Smooth muscle cell (in vitro differentiated cells): Measurements from ENCODE around the gene INTS12. TPM values are rescaled to one million over a fixed set of nuclear protein-coding genes. Genes with fewer than 3 reads are reported as not detected.
A peak's percentile ranks its signal among the peaks of the same experiment; 100 is the strongest.

Experiments used
- DNase-seq: peaks from one replicate; lab custom pipeline; 2025; ENCODE audit not compliant: unreplicated experiment; lab: John Stamatoyannopoulos, UW
- H2AFZ ChIP-seq: fragments of 200-600 bp; sonication (generic); 2 replicates; pipeline ENCODE4 v1.6.0; 2016; ENCODE audit warnings: antibody characterized with exemption, low read depth, mild to moderate bottlenecking
- H3F3A ChIP-seq: fragments of 200-600 bp; sonication (generic); 2 replicates; pipeline ENCODE4 v1.6.0; 2017; ENCODE audit warnings: antibody characterized with exemption, low read depth
- H3K27ac ChIP-seq: fragments of 200-600 bp; sonication (generic); 2 replicates; pipeline ENCODE4 v1.5.1; 2016; ENCODE audit warnings: low read depth, mild to moderate bottlenecking
- H3K27me3 ChIP-seq: fragments of 200-600 bp; sonication (generic); 2 replicates; pipeline ENCODE4 v1.6.1; 2016; ENCODE audit warnings: low read depth, mild to moderate bottlenecking
- H3K36me3 ChIP-seq: fragments of 200-600 bp; sonication (generic); 2 replicates; pipeline ENCODE4 v1.5.1; 2016; ENCODE audit warnings: low read depth
- H3K4me1 ChIP-seq: fragments of 200-600 bp; sonication (generic); 2 replicates; pipeline ENCODE4 v1.5.1; 2016; ENCODE audit warnings: low read depth
- H3K4me2 ChIP-seq: fragments of 200-600 bp; sonication (generic); 2 replicates; pipeline ENCODE4 v1.6.0; 2016; ENCODE audit warnings: mild to moderate bottlenecking
- H3K4me3 ChIP-seq: fragments of 200-600 bp; sonication (generic); 2 replicates; pipeline ENCODE4 v1.5.1; 2016; ENCODE audit warnings: mild to moderate bottlenecking
- H3K79me2 ChIP-seq: fragments of 200-600 bp; sonication (generic); 2 replicates; pipeline ENCODE4 v1.6.0; 2016; ENCODE audit warnings: low read depth, mild to moderate bottlenecking
- H3K9ac ChIP-seq: fragments of 200-600 bp; sonication (generic); 2 replicates; pipeline ENCODE4 v1.6.0; 2016; ENCODE audit warnings: low read depth
- H3K9me3 ChIP-seq: fragments of 200-600 bp; sonication (generic); replicated peaks from 2 replicates; pipeline ENCODE4 v1.5.1; 2016; ENCODE audit warnings: low read depth
- H4K20me1 ChIP-seq: fragments of 200-600 bp; sonication (generic); 2 replicates; pipeline ENCODE4 v1.6.0; 2016; ENCODE audit warnings: low read depth
- WGBS: methylation state at CpG from one replicate; pipeline ENCODE4 v1.1.7; 2016; ENCODE audit warnings: low lambda C conversion rate; 5-methylcytosine and 5-hydroxymethylcytosine counted together
- polyA plus RNA-seq: library from polyadenylated mRNA; unstranded; fragments of >200 nt; fragmentation: Nextera tagmentation; extraction: Ambion mirVana; gene quantifications from 2 replicates; pipeline ENCODE4 v1.2.1, GENCODE V29; 2016
- total RNA-seq: library from RNA; depleted of rRNA; stranded (reverse); fragments of >200 nt; gene quantifications from 2 replicates; pipeline ENCODE4 v1.2.3, GENCODE V29; 2014
- TF ChIP-seq, protein P1 (sequence below): fragments of 200-600 bp; sonication (generic); IDR thresholded peaks from 2 replicates; pipeline ENCODE4 v1.5.1; 2017; ENCODE audit warnings: borderline replicate concordance, mild to moderate bottlenecking, antibody characterized with exemption; ENCODE audit not compliant: insufficient read depth, poor library complexity, severe bottlenecking

INTS12 gene
- total and polyA plus RNA-seq, 2 experiments from 2014 or later = 23.6 to 29.6 TPM

- no peaks in the 10 kb centered on the region for H4K20me1 ChIP-seq
- peaks cover 3% of the 10 kb centered on the region for H3K27me3 ChIP-seq
- H3K79me2 ChIP-seq = no peaks in the 10 kb centered on the region
- no peak overlapping the region for H3K9ac ChIP-seq
- no peaks in the 10 kb centered on the region for H3K9me3 ChIP-seq
- H3K36me3 ChIP-seq = no peaks in the 10 kb centered on the region
- H3F3A ChIP-seq = no peaks in the 10 kb centered on the region
- TF ChIP-seq, protein P1, sequence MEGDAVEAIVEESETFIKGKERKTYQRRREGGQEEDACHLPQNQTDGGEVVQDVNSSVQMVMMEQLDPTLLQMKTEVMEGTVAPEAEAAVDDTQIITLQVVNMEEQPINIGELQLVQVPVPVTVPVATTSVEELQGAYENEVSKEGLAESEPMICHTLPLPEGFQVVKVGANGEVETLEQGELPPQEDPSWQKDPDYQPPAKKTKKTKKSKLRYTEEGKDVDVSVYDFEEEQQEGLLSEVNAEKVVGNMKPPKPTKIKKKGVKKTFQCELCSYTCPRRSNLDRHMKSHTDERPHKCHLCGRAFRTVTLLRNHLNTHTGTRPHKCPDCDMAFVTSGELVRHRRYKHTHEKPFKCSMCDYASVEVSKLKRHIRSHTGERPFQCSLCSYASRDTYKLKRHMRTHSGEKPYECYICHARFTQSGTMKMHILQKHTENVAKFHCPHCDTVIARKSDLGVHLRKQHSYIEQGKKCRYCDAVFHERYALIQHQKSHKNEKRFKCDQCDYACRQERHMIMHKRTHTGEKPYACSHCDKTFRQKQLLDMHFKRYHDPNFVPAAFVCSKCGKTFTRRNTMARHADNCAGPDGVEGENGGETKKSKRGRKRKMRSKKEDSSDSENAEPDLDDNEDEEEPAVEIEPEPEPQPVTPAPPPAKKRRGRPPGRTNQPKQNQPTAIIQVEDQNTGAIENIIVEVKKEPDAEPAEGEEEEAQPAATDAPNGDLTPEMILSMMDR = no peak
- H2AFZ ChIP-seq = no peak overlapping the region
- no peak overlapping the region for H3K4me2 ChIP-seq
- WGBS = 64% methylated on average over 2 of the region's 2 CpGs
- no peak for DNase-seq
- H3K27ac ChIP-seq = no peak overlapping the region
- H3K4me1 ChIP-seq = no peaks in the 10 kb centered on the region
- no peak overlapping the region for H3K4me3 ChIP-seq
These were observed 64.2 kb downstream of the INTS12 start for GRCh38 chr4:105644257-105644656.

GRCh38 chr4:105641845-105642244 lies 66.6 kb downstream of the INTS12 start:
- 77% methylated on average over 4 of the region's 4 CpGs for WGBS
- Histone ChIP-seq H3K9ac (no peak overlapping the region), H3K9me3 (no peaks in the 10 kb centered on the region), H3F3A (no peaks in the 10 kb centered on the region), H3K4me3 (no peak overlapping the region), H3K36me3 (no peaks in the 10 kb centered on the region), H3K4me2 (no peak overlapping the region), H3K27me3 (no peaks in the 10 kb centered on the region), H3K79me2 (no peaks in the 10 kb centered on the region), H3K4me1 (no peaks in the 10 kb centered on the region), H2AFZ (no peak overlapping the region), H4K20me1 (no peaks in the 10 kb centered on the region), H3K27ac (no peak overlapping the region)
- TF ChIP-seq, protein P1 = no peak
- DNase-seq = no peak

- no peaks in the 10 kb centered on the region for H3K9me3 ChIP-seq
- H3K4me3 ChIP-seq = no peak overlapping the region
- H3K4me2 ChIP-seq = no peak overlapping the region
- H3K9ac ChIP-seq = no peak overlapping the region
- 73% methylated on average over 4 of the region's 4 CpGs for WGBS
- no peaks in the 10 kb centered on the region for H3K27me3 ChIP-seq
- no peak overlapping the region for H2AFZ ChIP-seq
- H3K36me3 ChIP-seq = no peaks in the 10 kb centered on the region
- H3K4me1 ChIP-seq = peaks cover 4% of the 10 kb centered on the region
- H3F3A ChIP-seq = no peaks in the 10 kb centered on the region
- no peaks in the 10 kb centered on the region for H4K20me1 ChIP-seq
- TF ChIP-seq, protein P1 = no peak
- no peak overlapping the region for H3K27ac ChIP-seq
- no peak for DNase-seq
- H3K79me2 ChIP-seq = no peaks in the 10 kb centered on the region
These were observed 70.9 kb downstream of the INTS12 start for GRCh38 chr4:105637408-105638176.

- H3K36me3 ChIP-seq = no peaks in the 10 kb centered on the region
- no peaks in the 10 kb centered on the region for H3K9me3 ChIP-seq
- no peak for DNase-seq
- H3K4me2 ChIP-seq = no peak overlapping the region
- no peaks in the 10 kb centered on the region for H3K27me3 ChIP-seq
- H3K79me2 ChIP-seq = no peaks in the 10 kb centered on the region
- peak overlapping the region; percentile 40 for H2AFZ ChIP-seq
- H3K9ac ChIP-seq = no peak overlapping the region
- H4K20me1 ChIP-seq = no peaks in the 10 kb centered on the region
- TF ChIP-seq, protein P1 = no peak
- 31% methylated on average over 1 of the region's 1 CpG for WGBS
- no peak overlapping the region for H3K27ac ChIP-seq
- peaks cover 4% of the 10 kb centered on the region for H3K4me1 ChIP-seq
- H3F3A ChIP-seq = no peaks in the 10 kb centered on the region
- no peak overlapping the region for H3K4me3 ChIP-seq
These were observed 73.9 kb downstream of the INTS12 start for GRCh38 chr4:105634402-105635080.
